ENCODE data around the gene DOCK4. TPM values are rescaled to one million over a fixed set of nuclear protein-coding genes. Genes with fewer than 3 reads are reported as not detected.
A peak's percentile ranks its signal among the peaks of the same experiment; 100 is the strongest.
"Not testable (repeated sequence)": the region's sequence is repeated elsewhere in the genome, so short reads cannot be mapped to it uniquely, and the experiment has no call there.

The DOCK4 gene
- total RNA-seq, 1 donor from 2014 or later, result 4.5 TPM

DNA sequence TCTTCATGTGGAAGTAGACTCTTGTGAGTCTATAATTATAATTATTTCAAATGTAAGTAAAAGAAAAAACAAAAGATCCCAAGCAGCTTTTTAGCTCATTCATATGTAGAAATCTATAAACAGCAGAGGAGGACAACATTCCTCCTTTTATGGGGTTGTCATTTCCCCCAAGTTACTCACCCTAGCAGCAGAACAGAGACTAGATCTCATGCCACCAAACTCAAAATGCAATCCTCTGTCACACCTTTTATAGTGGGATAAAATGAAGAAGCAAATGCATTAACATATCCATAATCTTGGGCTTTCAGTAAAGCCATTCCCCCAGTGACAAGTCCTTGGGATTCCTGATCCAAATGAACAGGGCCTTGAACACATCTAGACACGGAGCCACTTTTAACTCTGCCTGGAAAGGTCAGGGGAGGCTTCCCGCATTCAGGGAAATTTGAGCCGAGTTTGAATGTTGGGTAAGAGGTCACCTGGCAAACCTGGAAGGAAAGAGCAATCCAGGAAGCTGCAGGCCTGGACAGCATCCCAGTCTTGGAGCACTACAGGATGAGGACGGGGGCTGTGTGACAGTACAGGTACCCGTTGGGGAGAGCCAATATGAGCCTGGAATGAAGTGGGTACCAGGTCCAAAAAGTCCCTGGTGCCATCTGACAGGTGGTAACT lies 76.4 kb downstream of the DOCK4 start:
- no peaks in the 10 kb centered on the region for H3K36me3 ChIP-seq (ENCODE audit: control insufficient read depth, insufficient read depth, low read length)
- H3K4me3 ChIP-seq (ENCODE audit: low read depth, low read length), result no peak overlapping the region
- TF ChIP-seq, protein P1, sequence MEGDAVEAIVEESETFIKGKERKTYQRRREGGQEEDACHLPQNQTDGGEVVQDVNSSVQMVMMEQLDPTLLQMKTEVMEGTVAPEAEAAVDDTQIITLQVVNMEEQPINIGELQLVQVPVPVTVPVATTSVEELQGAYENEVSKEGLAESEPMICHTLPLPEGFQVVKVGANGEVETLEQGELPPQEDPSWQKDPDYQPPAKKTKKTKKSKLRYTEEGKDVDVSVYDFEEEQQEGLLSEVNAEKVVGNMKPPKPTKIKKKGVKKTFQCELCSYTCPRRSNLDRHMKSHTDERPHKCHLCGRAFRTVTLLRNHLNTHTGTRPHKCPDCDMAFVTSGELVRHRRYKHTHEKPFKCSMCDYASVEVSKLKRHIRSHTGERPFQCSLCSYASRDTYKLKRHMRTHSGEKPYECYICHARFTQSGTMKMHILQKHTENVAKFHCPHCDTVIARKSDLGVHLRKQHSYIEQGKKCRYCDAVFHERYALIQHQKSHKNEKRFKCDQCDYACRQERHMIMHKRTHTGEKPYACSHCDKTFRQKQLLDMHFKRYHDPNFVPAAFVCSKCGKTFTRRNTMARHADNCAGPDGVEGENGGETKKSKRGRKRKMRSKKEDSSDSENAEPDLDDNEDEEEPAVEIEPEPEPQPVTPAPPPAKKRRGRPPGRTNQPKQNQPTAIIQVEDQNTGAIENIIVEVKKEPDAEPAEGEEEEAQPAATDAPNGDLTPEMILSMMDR (IDR thresholded peaks at IDR 0.05; ENCODE audit: insufficient read depth, low read length, severe bottlenecking), result no peak
- DNase-seq (ENCODE audit: low read depth) (peak; percentile 55), FAIRE-seq (no peak)
- no peaks in the 10 kb centered on the region for H3K27me3 ChIP-seq (ENCODE audit: control insufficient read depth, insufficient read depth, low read length)

DNA sequence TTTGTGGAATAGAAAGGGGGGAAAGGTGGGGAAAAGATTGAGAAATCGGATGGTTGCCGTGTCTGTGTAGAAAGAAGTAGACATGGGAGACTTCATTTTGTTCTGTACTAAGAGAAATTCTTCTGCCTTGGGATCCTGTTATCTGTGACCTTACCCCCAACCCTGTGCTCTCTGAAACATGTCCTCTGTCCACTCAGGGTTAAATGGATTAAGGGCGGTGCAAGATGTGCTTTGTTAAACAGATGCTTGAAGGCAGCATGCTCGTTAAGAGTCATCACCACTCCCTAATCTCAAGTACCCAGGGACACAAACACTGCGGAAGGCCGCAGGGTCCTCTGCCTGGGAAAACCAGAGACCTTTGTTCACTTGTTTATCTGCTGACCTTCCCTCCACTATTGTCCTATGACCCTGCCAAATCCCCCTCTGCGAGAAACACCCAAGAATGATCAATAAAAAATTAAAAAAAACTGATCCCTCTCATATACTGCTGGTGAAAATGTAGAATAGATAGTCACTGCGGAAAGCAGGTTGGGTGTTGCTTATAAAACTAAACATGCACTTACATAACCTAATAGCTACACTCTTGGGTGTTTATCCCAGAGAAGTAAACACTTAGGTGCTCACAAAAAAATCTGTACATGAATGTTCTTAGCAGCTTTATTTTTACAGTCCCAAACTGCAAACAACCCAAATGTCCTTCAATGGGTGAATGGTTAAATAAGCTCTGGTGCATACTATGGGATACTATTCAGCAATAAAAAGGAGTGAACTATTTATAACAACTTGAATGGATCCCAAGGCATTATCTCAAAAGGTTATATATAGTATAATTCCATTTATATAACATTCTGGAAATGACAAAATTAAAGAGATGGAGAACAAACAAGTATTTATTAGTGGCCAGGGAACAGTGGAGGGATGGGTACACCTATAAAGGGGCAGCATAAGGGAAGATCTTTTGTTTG lies 77.5 kb downstream of the DOCK4 start:
- not testable (repeated sequence) for DNase-seq (ENCODE audit: low read depth); FAIRE-seq; H3K27me3 ChIP-seq (ENCODE audit: control insufficient read depth, insufficient read depth, low read length); H3K4me3 ChIP-seq (ENCODE audit: low read depth, low read length); H3K36me3 ChIP-seq (ENCODE audit: control insufficient read depth, insufficient read depth, low read length)

DNA sequence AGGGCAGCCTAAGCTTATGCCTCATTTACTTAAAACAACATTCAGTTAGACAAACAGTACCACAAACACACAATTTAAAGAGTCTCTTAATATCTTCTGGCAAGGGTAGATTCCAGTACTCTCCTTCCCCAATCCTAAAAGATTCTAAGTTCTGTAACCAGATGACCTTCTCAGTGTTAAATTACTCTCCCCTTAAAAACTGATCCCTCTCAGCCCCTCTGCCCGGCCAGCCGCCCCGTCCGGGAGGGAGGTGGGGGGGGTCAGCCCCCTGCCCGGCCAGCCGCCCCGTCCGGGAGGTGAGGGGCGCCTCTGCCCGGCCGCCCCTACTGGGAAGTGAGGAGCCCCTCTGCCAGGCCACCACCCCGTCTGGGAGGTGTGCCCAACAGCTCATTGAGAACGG lies 78.2 kb downstream of the DOCK4 start:
- not testable (repeated sequence) for H3K27me3 ChIP-seq (ENCODE audit: control insufficient read depth, insufficient read depth, low read length); H3K4me3 ChIP-seq (ENCODE audit: low read depth, low read length); FAIRE-seq; H3K36me3 ChIP-seq (ENCODE audit: control insufficient read depth, insufficient read depth, low read length); DNase-seq (ENCODE audit: low read depth)

DNA sequence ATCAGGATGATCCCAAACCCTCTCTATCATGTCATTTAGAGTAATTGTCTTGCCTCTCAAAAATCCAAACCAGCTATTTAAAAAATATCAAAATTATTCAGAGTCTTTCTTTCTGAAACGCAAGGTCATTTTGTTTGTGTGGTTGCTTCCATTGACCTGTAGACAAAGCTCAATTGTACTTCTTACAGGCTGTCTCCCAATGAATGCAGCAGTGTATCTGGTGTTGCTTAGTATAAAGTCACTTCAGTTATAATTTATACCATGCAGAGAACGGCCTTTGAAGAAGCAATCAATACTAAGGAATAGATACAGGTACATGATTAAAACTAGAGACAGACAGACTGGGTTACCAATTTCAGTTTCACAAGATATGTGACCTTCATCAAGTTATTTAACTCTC lies 80.9 kb downstream of the DOCK4 start:
- no peak overlapping the region for H3K4me3 ChIP-seq (ENCODE audit: low read depth, low read length)
- FAIRE-seq (no peak), DNase-seq (ENCODE audit: low read depth) (no peak)
- no peaks in the 10 kb centered on the region for H3K36me3 ChIP-seq (ENCODE audit: control insufficient read depth, insufficient read depth, low read length)
- TF ChIP-seq, protein P1 (IDR thresholded peaks at IDR 0.05; ENCODE audit: insufficient read depth, low read length, severe bottlenecking), result no peak
- no peaks in the 10 kb centered on the region for H3K27me3 ChIP-seq (ENCODE audit: control insufficient read depth, insufficient read depth, low read length)

DNA sequence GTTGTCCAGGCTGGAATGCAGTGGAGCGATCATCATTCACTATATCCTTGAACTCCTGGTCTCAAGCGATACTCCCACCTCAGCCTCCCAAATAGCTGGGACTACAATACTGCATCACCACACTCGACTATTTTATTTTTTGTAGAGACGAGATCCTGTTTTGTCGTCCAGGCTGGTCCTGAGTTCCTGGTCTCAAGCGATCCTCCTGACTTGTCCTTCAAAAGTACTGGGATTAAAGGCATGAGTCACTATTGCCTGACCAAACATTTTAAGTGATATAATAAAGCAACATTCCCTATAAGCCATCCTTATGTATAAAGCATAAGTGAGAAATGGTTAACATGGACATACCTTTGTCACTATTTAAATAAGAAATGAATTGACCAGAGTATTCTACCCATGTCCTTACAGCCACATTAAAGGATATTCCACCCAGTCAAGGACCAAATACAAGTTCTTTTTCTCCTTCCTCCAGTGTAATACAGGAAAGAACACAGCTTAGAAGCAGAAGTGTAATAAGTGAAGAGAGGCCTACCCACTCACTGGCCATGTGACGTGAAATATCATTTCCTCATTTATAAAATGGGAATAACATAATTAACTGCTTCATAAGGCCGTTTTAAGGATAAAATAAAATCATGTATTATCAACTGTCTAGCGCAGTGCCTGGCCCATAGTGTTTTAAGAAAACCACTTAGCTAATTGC lies 82.0 kb downstream of the DOCK4 start:
- TF ChIP-seq, protein P1 (IDR thresholded peaks at IDR 0.05; ENCODE audit: insufficient read depth, low read length, severe bottlenecking), result no peak
- no peak for FAIRE-seq

DNA sequence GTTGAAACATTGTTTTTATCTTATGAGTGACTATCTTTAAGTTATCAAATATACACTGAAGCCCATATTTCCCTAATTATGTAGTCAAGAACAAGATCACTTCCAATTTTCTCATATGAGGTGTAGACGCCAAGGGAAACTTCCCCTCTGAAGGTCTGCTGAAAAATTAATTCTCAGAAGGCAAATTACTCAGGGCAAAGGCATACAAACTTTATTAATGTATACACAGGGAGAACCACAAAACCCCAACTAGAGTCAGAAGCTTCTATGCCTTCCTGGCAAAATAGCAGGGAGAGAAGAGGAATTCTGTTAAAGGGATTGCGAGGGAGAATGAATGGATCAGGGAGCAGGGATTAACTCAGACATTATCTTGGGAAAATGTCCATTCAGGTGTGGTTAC lies 83.4 kb downstream of the DOCK4 start:
- Histone ChIP-seq H3K36me3 (ENCODE audit: control insufficient read depth, insufficient read depth, low read length) (no peaks in the 10 kb centered on the region), H3K4me3 (ENCODE audit: low read depth, low read length) (no peak overlapping the region), H3K27me3 (ENCODE audit: control insufficient read depth, insufficient read depth, low read length) (no peaks in the 10 kb centered on the region)
- DNase-seq (ENCODE audit: low read depth), result no peak
- TF ChIP-seq, protein P1 (IDR thresholded peaks at IDR 0.05; ENCODE audit: insufficient read depth, low read length, severe bottlenecking), result no peak
- no peak for FAIRE-seq

More for the DNA sequence above, 82.0 kb downstream of the DOCK4 start:
- H3K4me3 ChIP-seq (ENCODE audit: low read depth, low read length), result no peak overlapping the region
- no peaks in the 10 kb centered on the region for H3K36me3 ChIP-seq (ENCODE audit: control insufficient read depth, insufficient read depth, low read length)
- no peaks in the 10 kb centered on the region for H3K27me3 ChIP-seq (ENCODE audit: control insufficient read depth, insufficient read depth, low read length)
- peak; percentile 10 for DNase-seq (ENCODE audit: low read depth)
